Panc1 (cell line): Measurements from ENCODE around the gene ZNF552.
"Not testable (repeated sequence)": the region's sequence is repeated elsewhere in the genome, so short reads cannot be mapped to it uniquely, and the experiment has no call there.

Experiments used
- POLR2AphosphoS5 ChIP-seq: IDR thresholded peaks from 2 replicates; pipeline ENCODE4 v1.6.1; 2012; ENCODE audit warnings: mild to moderate bottlenecking, low read depth, low read length, moderate library complexity
- SIN3A ChIP-seq: IDR thresholded peaks from 2 replicates; pipeline ENCODE4 v1.6.1; 2012; ENCODE audit warnings: low read depth, mild to moderate bottlenecking, low read length, moderate library complexity, borderline replicate concordance; ENCODE audit not compliant: insufficient read depth
- TCF7L2 ChIP-seq: IDR thresholded peaks from 2 replicates; pipeline ENCODE4 v1.6.1; 2011; ENCODE audit warnings: mild to moderate bottlenecking, low read depth, low read length, inconsistent platforms
- TF ChIP-seq, protein P1 (sequence below): fragments of 450-650 bp; IDR thresholded peaks from 2 replicates; pipeline ENCODE4 v1.5.1; 2017; ENCODE audit warnings: mild to moderate bottlenecking
- TF ChIP-seq, protein P2 (sequence below), 2 experiments: IDR thresholded peaks; 2 replicates each; pipeline ENCODE4 v1.6.1; 2011 to 2012; ENCODE audit warnings: low read depth in 2 of 2, control low read depth in 1 of 2, low read length in 1 of 2, mild to moderate bottlenecking in 1 of 2, moderate library complexity in 1 of 2; ENCODE audit not compliant: insufficient read depth in 1 of 2

- TF ChIP-seq, protein P1, sequence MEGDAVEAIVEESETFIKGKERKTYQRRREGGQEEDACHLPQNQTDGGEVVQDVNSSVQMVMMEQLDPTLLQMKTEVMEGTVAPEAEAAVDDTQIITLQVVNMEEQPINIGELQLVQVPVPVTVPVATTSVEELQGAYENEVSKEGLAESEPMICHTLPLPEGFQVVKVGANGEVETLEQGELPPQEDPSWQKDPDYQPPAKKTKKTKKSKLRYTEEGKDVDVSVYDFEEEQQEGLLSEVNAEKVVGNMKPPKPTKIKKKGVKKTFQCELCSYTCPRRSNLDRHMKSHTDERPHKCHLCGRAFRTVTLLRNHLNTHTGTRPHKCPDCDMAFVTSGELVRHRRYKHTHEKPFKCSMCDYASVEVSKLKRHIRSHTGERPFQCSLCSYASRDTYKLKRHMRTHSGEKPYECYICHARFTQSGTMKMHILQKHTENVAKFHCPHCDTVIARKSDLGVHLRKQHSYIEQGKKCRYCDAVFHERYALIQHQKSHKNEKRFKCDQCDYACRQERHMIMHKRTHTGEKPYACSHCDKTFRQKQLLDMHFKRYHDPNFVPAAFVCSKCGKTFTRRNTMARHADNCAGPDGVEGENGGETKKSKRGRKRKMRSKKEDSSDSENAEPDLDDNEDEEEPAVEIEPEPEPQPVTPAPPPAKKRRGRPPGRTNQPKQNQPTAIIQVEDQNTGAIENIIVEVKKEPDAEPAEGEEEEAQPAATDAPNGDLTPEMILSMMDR, result not testable (repeated sequence)
- TF ChIP-seq POLR2AphosphoS5, TCF7L2, SIN3A: not testable (repeated sequence)
- TF ChIP-seq, protein P2, sequence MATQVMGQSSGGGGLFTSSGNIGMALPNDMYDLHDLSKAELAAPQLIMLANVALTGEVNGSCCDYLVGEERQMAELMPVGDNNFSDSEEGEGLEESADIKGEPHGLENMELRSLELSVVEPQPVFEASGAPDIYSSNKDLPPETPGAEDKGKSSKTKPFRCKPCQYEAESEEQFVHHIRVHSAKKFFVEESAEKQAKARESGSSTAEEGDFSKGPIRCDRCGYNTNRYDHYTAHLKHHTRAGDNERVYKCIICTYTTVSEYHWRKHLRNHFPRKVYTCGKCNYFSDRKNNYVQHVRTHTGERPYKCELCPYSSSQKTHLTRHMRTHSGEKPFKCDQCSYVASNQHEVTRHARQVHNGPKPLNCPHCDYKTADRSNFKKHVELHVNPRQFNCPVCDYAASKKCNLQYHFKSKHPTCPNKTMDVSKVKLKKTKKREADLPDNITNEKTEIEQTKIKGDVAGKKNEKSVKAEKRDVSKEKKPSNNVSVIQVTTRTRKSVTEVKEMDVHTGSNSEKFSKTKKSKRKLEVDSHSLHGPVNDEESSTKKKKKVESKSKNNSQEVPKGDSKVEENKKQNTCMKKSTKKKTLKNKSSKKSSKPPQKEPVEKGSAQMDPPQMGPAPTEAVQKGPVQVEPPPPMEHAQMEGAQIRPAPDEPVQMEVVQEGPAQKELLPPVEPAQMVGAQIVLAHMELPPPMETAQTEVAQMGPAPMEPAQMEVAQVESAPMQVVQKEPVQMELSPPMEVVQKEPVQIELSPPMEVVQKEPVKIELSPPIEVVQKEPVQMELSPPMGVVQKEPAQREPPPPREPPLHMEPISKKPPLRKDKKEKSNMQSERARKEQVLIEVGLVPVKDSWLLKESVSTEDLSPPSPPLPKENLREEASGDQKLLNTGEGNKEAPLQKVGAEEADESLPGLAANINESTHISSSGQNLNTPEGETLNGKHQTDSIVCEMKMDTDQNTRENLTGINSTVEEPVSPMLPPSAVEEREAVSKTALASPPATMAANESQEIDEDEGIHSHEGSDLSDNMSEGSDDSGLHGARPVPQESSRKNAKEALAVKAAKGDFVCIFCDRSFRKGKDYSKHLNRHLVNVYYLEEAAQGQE (IDR thresholded peaks at IDR 0.05; ENCODE audit: insufficient read depth in 1 of 2, low read depth in 2 of 2, low read length in 1 of 2), result not testable (repeated sequence)
Measured at GRCh38 chr19:57821095-57821494, 6.4 kb upstream of the ZNF552 start.
